OCI-LY3 (cell line): ENCODE results near the gene GABRA4.

Experiments used
- CTCF ChIP-seq: fragments of 200-600, 300-600 bp; sonication (generic); IDR thresholded peaks from 2 replicates; pipeline ENCODE4 v1.5.1; 2014; ENCODE audit warnings: antibody characterized with exemption, low read length, low read depth
- EZH2phosphoT487 ChIP-seq: fragments of 200-600 bp; shearing (Covaris generic); IDR thresholded peaks from 2 replicates; pipeline ENCODE4 v1.6.1; 2018; ENCODE audit warnings: antibody characterized with exemption, mixed run types, low read depth

- TF ChIP-seq CTCF (no peak), EZH2phosphoT487 (no peak)
Observed at GRCh38 chr4:46874811-46875210, 118.6 kb downstream of the GABRA4 start.
